Measurements from ENCODE around the gene TFE3.

DNA sequence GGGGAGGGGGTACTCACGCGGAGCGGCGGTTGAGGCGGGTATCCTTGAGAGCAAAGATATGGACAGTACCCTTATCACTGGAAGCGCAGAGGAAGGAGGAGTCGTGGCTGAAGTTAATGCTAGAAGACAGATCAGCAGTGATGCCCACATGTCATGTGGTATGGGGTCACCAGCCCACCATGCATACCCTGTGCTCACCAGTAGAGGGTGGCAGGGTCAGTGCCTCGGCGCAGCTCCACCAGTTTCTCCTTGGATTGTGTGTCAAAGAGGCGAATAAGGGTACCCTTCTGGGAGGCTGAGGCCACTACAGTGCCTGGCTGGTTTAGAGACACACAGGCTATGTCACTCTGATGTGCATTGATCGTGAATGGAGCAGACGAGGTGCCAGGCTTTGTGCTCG lies 32.2 kb upstream of the TFE3 start:
- TF ChIP-seq, protein P1, sequence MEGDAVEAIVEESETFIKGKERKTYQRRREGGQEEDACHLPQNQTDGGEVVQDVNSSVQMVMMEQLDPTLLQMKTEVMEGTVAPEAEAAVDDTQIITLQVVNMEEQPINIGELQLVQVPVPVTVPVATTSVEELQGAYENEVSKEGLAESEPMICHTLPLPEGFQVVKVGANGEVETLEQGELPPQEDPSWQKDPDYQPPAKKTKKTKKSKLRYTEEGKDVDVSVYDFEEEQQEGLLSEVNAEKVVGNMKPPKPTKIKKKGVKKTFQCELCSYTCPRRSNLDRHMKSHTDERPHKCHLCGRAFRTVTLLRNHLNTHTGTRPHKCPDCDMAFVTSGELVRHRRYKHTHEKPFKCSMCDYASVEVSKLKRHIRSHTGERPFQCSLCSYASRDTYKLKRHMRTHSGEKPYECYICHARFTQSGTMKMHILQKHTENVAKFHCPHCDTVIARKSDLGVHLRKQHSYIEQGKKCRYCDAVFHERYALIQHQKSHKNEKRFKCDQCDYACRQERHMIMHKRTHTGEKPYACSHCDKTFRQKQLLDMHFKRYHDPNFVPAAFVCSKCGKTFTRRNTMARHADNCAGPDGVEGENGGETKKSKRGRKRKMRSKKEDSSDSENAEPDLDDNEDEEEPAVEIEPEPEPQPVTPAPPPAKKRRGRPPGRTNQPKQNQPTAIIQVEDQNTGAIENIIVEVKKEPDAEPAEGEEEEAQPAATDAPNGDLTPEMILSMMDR (conservative IDR thresholded peaks at IDR 0.05) = no peak
- TF ChIP-seq ZFX (IDR thresholded peaks at IDR 0.05) = no peak

All from C4-2B (cell line).